GM21390 (cell line): ENCODE results near the gene ZNF521.
"Not testable (repeated sequence)": the region's sequence is repeated elsewhere in the genome, so short reads cannot be mapped to it uniquely, and the experiment has no call there.

ENCODE experiments used
- ATAC-seq: cut with Tn5 transposase; IDR thresholded peaks from one replicate; pipeline ENCODE4 v1.9.1; 2021; ENCODE audit not compliant: unreplicated experiment

ZNF521 gene

DNA sequence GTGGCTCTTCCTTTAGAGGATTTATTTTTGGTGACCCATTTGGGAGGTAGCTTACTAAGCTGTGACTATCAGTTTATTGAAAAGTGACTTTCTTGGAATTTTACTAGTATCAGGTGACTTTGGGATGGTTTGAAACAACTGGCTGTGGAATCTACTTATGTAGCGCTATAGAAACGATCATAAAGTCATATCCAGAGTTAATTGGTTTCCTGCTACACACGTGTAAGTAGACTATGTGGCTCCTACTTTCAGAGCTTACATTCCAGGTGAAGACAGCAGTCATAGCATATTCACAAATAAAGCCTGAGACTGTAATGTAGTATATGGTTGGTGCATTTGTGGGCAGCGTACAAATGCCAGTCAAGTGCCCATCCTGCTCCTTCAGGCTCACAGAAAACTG is 308.9 kb downstream of the ZNF521 start:
- no peak for ATAC-seq

DNA sequence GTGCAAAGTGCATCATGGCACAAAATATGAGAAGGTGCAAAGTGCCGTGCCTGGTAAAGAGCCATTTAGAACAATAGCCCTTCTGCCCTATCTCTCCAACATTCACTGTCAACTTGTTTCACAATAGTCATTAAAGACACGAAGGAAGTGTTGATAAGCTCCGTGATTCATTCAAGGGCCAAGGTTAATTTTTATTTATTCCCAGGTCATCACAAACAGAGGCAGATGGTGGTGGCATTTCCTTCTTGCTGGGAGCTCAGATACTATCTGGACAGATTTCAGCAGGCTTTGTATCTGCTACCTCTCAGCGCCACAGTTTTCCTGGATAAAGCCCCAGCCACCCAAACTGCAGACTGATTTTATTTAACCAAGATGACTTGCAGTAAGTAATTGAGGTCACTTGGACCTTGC is 309.3 kb downstream of the ZNF521 start:
- ATAC-seq, result no peak

GRCh38 chr18:25039781-25040180 is 312.2 kb downstream of the ZNF521 start:
- ATAC-seq, result no peak

GRCh38 chr18:25038261-25038660 is 313.7 kb downstream of the ZNF521 start:
- ATAC-seq, result no peak

GRCh38 chr18:25033747-25034471 is 318.1 kb downstream of the ZNF521 start:
- no peak for ATAC-seq

DNA sequence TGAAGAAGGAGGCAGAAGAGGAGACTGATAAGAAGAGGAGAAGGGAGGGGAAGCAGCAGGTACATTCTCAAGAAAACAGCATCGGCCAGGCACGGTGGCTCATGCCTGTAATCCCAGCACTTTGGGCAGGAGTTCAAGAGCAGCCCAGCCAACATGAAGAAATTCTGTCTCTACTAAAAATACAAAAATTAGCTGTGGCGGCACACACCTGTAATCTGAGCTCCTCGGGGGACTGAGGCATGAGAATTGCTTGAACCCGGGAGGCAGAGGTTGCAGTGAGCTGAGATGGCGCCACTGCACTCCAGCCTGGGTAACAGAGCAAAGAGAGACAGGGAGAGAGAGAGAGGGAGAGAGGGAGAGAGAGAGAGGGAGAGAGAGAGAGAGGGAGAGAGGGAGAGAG is 318.8 kb downstream of the ZNF521 start:
- ATAC-seq, result not testable (repeated sequence)

GRCh38 chr18:25029802-25030201 is 322.2 kb downstream of the ZNF521 start:
- no peak for ATAC-seq

GRCh38 chr18:25019931-25020330 is 332.0 kb downstream of the ZNF521 start:
- no peak for ATAC-seq

DNA sequence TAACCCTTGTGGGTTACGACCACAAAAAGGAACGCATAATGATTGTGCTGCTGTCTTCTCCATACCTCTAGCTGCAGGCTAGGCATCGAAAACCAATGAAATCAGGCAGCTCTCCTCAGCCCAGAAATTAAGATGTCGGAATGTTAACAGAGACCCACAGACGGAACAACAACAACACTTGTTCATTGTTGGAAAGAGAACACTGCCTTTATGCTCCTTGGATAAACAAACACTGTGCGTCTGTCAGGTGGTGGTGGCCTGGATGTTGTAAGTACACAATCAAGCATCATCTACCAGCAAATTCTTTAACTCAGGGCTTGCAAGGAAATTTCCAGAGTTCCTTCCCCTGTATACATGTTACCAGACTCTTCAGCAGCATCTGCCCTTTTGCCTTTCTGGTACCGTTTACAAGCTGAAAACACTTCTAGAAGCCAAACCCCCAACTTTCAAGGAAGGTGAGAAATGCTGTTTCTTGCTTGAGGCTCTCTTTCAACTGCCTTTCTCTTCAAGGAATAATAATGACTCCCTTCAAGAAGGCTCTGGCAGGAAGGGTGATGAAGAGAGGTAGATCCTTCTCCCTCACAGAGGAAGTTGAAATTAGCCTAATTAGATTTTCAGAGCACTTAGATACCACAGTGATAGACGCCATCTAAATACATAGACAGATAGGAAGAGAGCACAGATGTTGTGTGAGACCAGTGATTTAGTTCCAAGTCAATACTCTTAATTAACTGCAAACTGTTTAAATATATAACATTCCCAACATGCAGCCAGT is 332.7 kb downstream of the ZNF521 start:
- ATAC-seq, result no peak

DNA sequence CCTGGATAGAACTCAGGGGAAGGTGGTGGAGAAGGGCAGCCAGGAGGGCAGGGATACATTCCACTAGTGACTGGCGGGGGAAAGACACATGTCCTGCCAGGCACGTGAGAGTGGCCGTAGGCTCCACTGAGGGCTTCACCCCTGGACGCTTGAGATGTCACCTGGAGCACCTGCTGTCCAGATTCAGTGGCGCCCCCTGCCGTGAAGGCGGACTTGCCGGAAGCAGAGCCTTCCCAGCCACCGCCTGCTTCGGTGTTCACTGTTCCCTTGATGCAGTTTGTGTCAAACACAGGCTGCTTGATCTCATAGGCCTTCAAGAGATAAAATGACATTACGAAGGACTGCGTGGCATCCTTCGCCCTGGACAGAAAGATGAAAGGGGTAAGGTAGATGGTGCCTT is 335.3 kb downstream of the ZNF521 start:
- ATAC-seq, result no peak

- ATAC-seq, result no peak
Measured at GRCh38 chr18:25016181-25016580, 335.8 kb downstream of the ZNF521 start.
